Stomach smooth muscle (tissue), 2 donors: Measurements from ENCODE around the gene EXOC8.
"Not testable (repeated sequence)": the region's sequence is repeated elsewhere in the genome, so short reads cannot be mapped to it uniquely, and the experiment has no call there.

Experiments used
- H3K27ac ChIP-seq: one replicate; pipeline ENCODE4 v1.7.0; 2013; ENCODE audit warnings: mild to moderate bottlenecking, low read length, inconsistent platforms
- H3K27me3 ChIP-seq, 2 donors: one replicate each; pipeline ENCODE4 v1.7.0; 2013; ENCODE audit warnings: low read length in 2 of 2; ENCODE audit not compliant: insufficient read depth in 2 of 2, control insufficient read depth in 1 of 2
- H3K36me3 ChIP-seq, 2 donors: one replicate each; pipeline ENCODE4 v1.7.0; 2013; ENCODE audit warnings: low read length in 2 of 2; ENCODE audit not compliant: control insufficient read depth in 2 of 2, insufficient read depth in 2 of 2
- H3K4me1 ChIP-seq: one replicate; pipeline ENCODE4 v1.7.0; 2013; ENCODE audit warnings: low read length; ENCODE audit not compliant: control insufficient read depth, insufficient read depth
- H3K4me3 ChIP-seq, 2 donors: one replicate each; pipeline ENCODE4 v1.7.0; 2013; ENCODE audit warnings: low read length in 2 of 2
- H3K9ac ChIP-seq, 2 donors: one replicate each; pipeline ENCODE4 v1.7.0; 2013; ENCODE audit warnings: low read length in 2 of 2, mild to moderate bottlenecking in 1 of 2
- H3K9me3 ChIP-seq, 2 donors: one replicate each; pipeline ENCODE4 v1.7.0; 2013; ENCODE audit warnings: low read length in 2 of 2; ENCODE audit not compliant: control insufficient read depth in 2 of 2
- donor health status: healthy.
- donor health status: Pancreatic carcinoma.

EXOC8 gene

GRCh38 chr1:231351816-231352215 is 14.2 kb upstream of the EXOC8 start:
- no peak overlapping the region for H3K4me3 ChIP-seq
- H3K27ac ChIP-seq: no peak overlapping the region
- H3K27me3 ChIP-seq: no peaks in the 10 kb centered on the region
- H3K9ac ChIP-seq: no peak overlapping the region
- H3K9me3 ChIP-seq: no peaks in the 10 kb centered on the region
- H3K36me3 ChIP-seq: peaks cover 12 to 30% of the 10 kb centered on the region in 2 donors
- H3K4me1 ChIP-seq: no peaks in the 10 kb centered on the region

DNA sequence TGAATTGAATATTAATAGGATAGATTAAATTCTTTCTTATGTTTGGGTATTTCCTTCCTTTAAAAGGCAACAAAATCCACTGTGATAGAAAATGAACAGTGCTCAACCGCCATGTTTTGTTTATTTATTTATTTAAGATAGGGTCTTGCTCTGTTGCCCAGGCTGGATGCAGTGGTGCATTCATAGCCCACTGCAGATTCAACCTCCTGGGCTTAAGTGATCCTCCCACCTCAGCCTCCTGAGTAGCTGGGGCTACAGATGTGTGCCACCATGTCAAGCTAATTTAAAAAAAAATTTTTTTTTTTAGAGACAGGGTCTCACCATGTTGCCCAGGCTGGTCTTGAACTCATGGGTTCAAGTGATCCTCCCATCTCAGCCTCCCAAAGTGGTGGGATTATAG is 11.2 kb upstream of the EXOC8 start:
- H3K9ac ChIP-seq, H3K27ac ChIP-seq, H3K27me3 ChIP-seq, H3K9me3 ChIP-seq, H3K4me1 ChIP-seq, H3K4me3 ChIP-seq: not testable (repeated sequence)
- H3K36me3 ChIP-seq: peaks cover 12 to 30% of the 10 kb centered on the region in 2 donors

- Histone ChIP-seq H3K36me3 (peaks cover 13 to 33% of the 10 kb centered on the region in 2 donors), H3K9ac (no peak overlapping the region), H3K4me1 (no peaks in the 10 kb centered on the region), H3K4me3 (no peak overlapping the region), H3K27me3 (no peaks in the 10 kb centered on the region), H3K9me3 (no peaks in the 10 kb centered on the region), H3K27ac (no peak overlapping the region)
These were observed 10.8 kb upstream of the EXOC8 start for GRCh38 chr1:231348442-231348841.

- no peak overlapping the region for H3K9ac ChIP-seq
- H3K27ac ChIP-seq: no peak overlapping the region
- peaks cover 13 to 33% of the 10 kb centered on the region in 2 donors for H3K36me3 ChIP-seq
- no peaks in the 10 kb centered on the region for H3K4me1 ChIP-seq
- no peak overlapping the region for H3K4me3 ChIP-seq
- no peaks in the 10 kb centered on the region for H3K27me3 ChIP-seq
- H3K9me3 ChIP-seq: no peaks in the 10 kb centered on the region
These were observed 10.3 kb upstream of the EXOC8 start for GRCh38 chr1:231347961-231348360.

DNA sequence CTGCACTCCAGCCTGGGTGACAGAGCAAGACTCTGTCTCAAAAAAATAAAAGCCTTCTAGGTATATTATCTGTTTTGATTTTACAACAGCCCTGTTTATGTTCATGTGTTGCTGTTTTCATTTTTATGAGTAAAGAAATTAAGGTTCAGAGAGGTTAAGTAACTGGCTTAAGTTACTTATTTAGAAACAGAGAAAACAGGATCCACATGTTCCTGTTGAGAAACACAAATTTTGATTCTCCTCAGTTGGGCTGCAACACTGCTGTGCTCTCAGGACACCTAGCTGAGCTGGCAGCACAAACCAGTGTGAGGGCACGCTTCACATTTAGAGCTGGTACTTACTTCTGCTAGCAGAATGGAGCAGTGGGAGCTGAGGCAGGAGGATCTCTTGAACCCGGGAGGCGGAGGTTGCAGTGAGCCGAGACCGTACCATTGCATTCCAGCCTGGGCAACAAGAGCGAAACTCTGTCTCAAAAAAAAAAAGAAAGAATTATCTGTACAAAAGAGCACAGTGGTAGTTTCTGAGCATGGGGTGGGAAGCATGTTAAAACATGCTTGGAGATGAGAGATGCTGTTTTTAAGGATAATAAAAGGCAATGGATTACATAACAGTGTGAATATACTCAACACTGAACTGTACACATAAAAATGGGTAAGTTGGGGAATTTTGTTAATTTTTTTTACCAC is 2.8 kb upstream of the EXOC8 start:
- peaks cover 5 to 6% of the 10 kb centered on the region in 2 donors for H3K36me3 ChIP-seq
- no peaks in the 10 kb centered on the region for H3K9me3 ChIP-seq
- H3K9ac ChIP-seq: no peak overlapping the region
- H3K27ac ChIP-seq: no peak overlapping the region
- H3K4me3 ChIP-seq: no peak overlapping the region
- peaks cover 21% of the 10 kb centered on the region for H3K4me1 ChIP-seq
- H3K27me3 ChIP-seq: no peaks in the 10 kb centered on the region

GRCh38 chr1:231338270-231339128 is 847 bp upstream of the EXOC8 start, which contains the start of gene SPRTN:
SPRTN (plus strand) TSS chr1:231338293; CDS start chr1:231338384, 91 bp downstream.
- Histone ChIP-seq H3K4me1 (peaks cover 30% of the 10 kb centered on the region), H3K4me3 (peak within 1 kb of the TSS; percentile 76 to 99), H3K9me3 (no peaks in the 10 kb centered on the region), H3K9ac (peak within 1 kb of the TSS; percentile 83 to 100), H3K36me3 (peaks cover 2 to 6% of the 10 kb centered on the region in 2 donors), H3K27ac (peak within 1 kb of the TSS; percentile 97), H3K27me3 (no peaks in the 10 kb centered on the region)

GRCh38 chr1:231337043-231337471 is 595 bp downstream of the EXOC8 start:
- H3K27me3 ChIP-seq: no peaks in the 10 kb centered on the region
- peaks cover 0 to 3% of the 10 kb centered on the region in 2 donors for H3K36me3 ChIP-seq
- no peaks in the 10 kb centered on the region for H3K9me3 ChIP-seq
- peaks cover 30% of the 10 kb centered on the region for H3K4me1 ChIP-seq
- H3K4me3 ChIP-seq: peak overlapping the region; percentile 76 to 99
- peak overlapping the region; percentile 83 to 100 for H3K9ac ChIP-seq
- H3K27ac ChIP-seq: peak overlapping the region; percentile 97

DNA sequence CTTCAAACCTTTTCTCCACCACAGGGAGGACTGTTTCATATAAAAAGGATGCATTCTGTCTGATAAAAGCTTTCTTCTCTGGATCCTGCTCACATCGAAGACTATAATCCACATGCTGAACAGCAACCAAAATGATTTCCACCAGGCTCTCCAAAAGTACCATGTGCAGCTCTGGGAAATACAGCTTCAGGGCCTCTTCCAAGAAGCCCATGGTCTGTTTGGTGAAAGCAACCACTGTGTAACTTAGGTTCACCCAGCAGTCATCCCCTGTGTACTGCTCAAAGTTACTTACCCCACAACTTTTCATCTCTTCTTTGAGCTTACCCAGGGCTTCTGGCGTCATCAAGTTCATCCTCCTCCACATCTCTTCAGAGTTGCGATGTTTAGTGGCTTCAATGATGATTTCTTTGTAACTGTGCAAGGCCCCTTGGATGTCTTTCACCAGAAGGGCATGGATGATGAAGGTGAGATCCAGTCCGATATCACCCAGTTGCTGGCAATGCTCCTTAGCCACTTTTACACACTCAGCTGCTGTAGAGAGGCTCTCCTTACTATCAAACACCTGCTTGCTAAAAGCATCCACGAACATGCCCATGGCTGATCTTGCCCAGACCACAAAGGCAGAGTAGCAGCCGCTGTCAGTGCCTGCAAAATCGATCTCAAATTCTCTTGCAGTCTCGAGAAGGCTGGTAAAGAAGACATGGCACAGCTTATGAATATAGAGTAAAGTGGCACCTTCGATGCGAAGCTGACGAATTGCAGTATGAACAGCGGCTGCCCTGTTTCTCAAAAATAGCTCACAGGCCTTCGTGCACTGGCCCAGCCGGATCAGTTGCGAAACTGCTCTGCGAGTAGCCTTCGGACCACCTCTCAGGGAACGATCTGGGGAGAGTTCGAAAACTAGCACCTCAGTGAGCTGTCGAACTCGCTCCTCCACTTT is 1.7 kb downstream of the EXOC8 start:
- peak overlapping the region; percentile 83 to 100 for H3K9ac ChIP-seq
- H3K27ac ChIP-seq: no peak overlapping the region
- H3K9me3 ChIP-seq: no peaks in the 10 kb centered on the region
- H3K4me1 ChIP-seq: peaks cover 30% of the 10 kb centered on the region
- no peaks in the 10 kb centered on the region for H3K27me3 ChIP-seq
- H3K4me3 ChIP-seq: peak overlapping the region; percentile 76 to 99
- H3K36me3 ChIP-seq: no peaks in the 10 kb centered on the region

- no peaks in the 10 kb centered on the region for H3K9me3 ChIP-seq
- no peak overlapping the region for H3K9ac ChIP-seq
- H3K27me3 ChIP-seq: no peaks in the 10 kb centered on the region
- peak overlapping the region; percentile 36 to 54 for H3K4me3 ChIP-seq
- H3K27ac ChIP-seq: no peak overlapping the region
- H3K36me3 ChIP-seq: no peaks in the 10 kb centered on the region
- H3K4me1 ChIP-seq: peaks cover 30% of the 10 kb centered on the region
These were observed 2.7 kb downstream of the EXOC8 start for GRCh38 chr1:231334952-231335351.

DNA sequence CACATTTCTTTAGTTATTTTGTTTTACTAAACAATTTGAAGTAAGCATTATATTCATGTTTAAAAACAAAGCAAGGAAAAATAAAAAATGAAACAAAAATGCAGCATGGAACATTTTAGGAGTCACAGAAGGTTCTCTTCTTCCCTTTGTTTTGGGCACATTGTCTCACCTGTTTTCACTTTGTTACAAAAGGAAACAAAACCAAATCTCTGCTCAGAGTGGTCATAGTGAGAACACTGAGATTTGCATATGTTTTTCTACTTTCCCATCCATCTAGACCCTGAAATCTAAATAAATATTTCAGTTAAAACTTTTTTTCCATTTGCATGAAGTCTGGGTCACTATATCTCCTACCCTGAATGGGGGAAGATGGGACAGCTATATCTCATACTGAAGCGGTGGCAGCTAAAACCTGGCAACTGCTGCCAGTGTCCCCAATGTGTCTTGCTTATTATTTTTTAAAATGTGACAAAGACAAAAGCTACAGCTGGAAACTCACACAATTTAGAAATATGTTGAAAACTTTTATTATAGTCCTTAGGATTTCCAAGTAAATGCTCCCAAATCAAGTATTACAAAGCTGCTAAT is 3.5 kb downstream of the EXOC8 start:
- Histone ChIP-seq H3K36me3 (no peaks in the 10 kb centered on the region), H3K27ac (no peak overlapping the region), H3K4me3 (peak overlapping the region; percentile 38 to 54), H3K27me3 (no peaks in the 10 kb centered on the region), H3K9ac (no peak overlapping the region), H3K9me3 (no peaks in the 10 kb centered on the region), H3K4me1 (peaks cover 25% of the 10 kb centered on the region)
